Liver (tissue), 9 donors: ENCODE results near the gene SNAP25. TPM values are rescaled to one million over a fixed set of nuclear protein-coding genes. Genes with fewer than 3 reads are reported as not detected.

Source experiments
- DNase-seq: peaks from one replicate; pipeline ENCODE4 v3.0.0-alpha.2; 2017; ENCODE audit warnings: low spot score
- H3K27ac ChIP-seq, 2 donors: one replicate each; pipeline ENCODE4 v1.7.0; 2013; ENCODE audit warnings: inconsistent platforms in 2 of 2, low read length in 2 of 2, control low read depth in 1 of 2, low read depth in 1 of 2, mild to moderate bottlenecking in 1 of 2
- H3K27me3 ChIP-seq, 4 donors: one replicate each; pipeline versions ENCODE4 v1.6.1 to v1.7.0; 2013; ENCODE audit warnings: low read length in 3 of 4, inconsistent platforms in 1 of 4, mild to moderate bottlenecking in 1 of 4, moderate library complexity in 1 of 4; ENCODE audit not compliant: control insufficient read depth in 4 of 4, insufficient read depth in 4 of 4
- H3K36me3 ChIP-seq, 4 donors: one replicate each; pipeline versions ENCODE4 v1.6.1 to v1.7.0; 2013; ENCODE audit warnings: low read length in 3 of 4, mild to moderate bottlenecking in 3 of 4, low read depth in 1 of 4, moderate library complexity in 1 of 4; ENCODE audit not compliant: control insufficient read depth in 4 of 4, insufficient read depth in 3 of 4
- H3K4me1 ChIP-seq, 4 donors: one replicate each; pipeline versions ENCODE4 v1.6.1 to v1.7.0; 2013; ENCODE audit warnings: low read length in 3 of 4, mild to moderate bottlenecking in 3 of 4, moderate library complexity in 1 of 4; ENCODE audit not compliant: control insufficient read depth in 4 of 4, insufficient read depth in 4 of 4
- H3K4me3 ChIP-seq, 3 donors: one replicate each; pipeline versions ENCODE4 v1.6.1 to v1.7.0; 2013; ENCODE audit warnings: low read length in 3 of 3, control low read depth in 1 of 3, low read depth in 1 of 3, mild to moderate bottlenecking in 1 of 3
- H3K9ac ChIP-seq, 2 donors: one replicate each; pipeline ENCODE4 v1.7.0; 2013; ENCODE audit warnings: low read length in 2 of 2, mild to moderate bottlenecking in 2 of 2, moderate library complexity in 2 of 2, control low read depth in 1 of 2, low read depth in 1 of 2
- H3K9me3 ChIP-seq, 4 donors: one replicate each; pipeline versions ENCODE4 v1.6.1 to v1.7.0; 2013; ENCODE audit warnings: low read length in 3 of 4; ENCODE audit not compliant: control insufficient read depth in 4 of 4
- EGR1 ChIP-seq, 2 donors: IDR thresholded peaks; 2 replicates each; pipeline ENCODE4 v1.6.1; 2016 to 2018; ENCODE audit warnings: antibody characterized with exemption in 2 of 2, low read depth in 2 of 2
- FOXA1 ChIP-seq: IDR thresholded peaks from 2 replicates; pipeline ENCODE4 v1.6.1; 2016; ENCODE audit warnings: antibody characterized with exemption
- HNF4A ChIP-seq, 2 donors: conservative IDR thresholded peaks; 2 replicates each; pipeline ENCODE4 v1.6.1; 2016; ENCODE audit warnings: antibody characterized with exemption in 2 of 2, mild to moderate bottlenecking in 2 of 2
- RAD21 ChIP-seq, 2 donors: IDR thresholded peaks; 2 replicates each; pipeline ENCODE4 v1.6.1; 2016; ENCODE audit warnings: antibody characterized with exemption in 2 of 2, mild to moderate bottlenecking in 2 of 2
- RXRA ChIP-seq, 2 donors: IDR thresholded peaks; 2 replicates each; pipeline ENCODE4 v1.6.1; 2017 to 2018; ENCODE audit warnings: antibody characterized with exemption in 2 of 2, mild to moderate bottlenecking in 1 of 2
- SP1 ChIP-seq: IDR thresholded peaks from 2 replicates; pipeline ENCODE4 v1.6.1; 2018; ENCODE audit warnings: antibody characterized with exemption, mild to moderate bottlenecking
- YY1 ChIP-seq: IDR thresholded peaks from 2 replicates; pipeline ENCODE4 v1.6.1; 2016; ENCODE audit warnings: antibody characterized with exemption, mild to moderate bottlenecking
- ZBTB33 ChIP-seq: IDR thresholded peaks from 2 replicates; pipeline ENCODE4 v1.6.1; 2016; ENCODE audit warnings: antibody characterized with exemption
- WGBS: extraction: QIAGEN DNeasy Blood & Tissue Kit; methylation state at CpG from one replicate; pipeline ENCODE4 v1.1.7; 2013; 5-methylcytosine and 5-hydroxymethylcytosine counted together
- polyA plus RNA-seq, 2 donors: library from polyadenylated mRNA; stranded (reverse) in 1 of 2; unstranded in 1 of 2; fragments of 200-250 nt in 1 of 2; fragments of >200 nt in 1 of 2; fragmentation: Nextera tagmentation in 1 of 2; extraction: Ambion mirVana in 1 of 2; gene quantifications; one replicate each; pipeline versions ENCODE4 v1.2.1 to v1.2.3, GENCODE V29; 2013 to 2015
- total RNA-seq, 2 donors: library from RNA; depleted of rRNA; stranded (reverse); fragments of >200 nt; gene quantifications; one replicate each; pipeline ENCODE4 v1.2.3, GENCODE V29; 2014
- TF ChIP-seq, protein P1 (sequence below): IDR thresholded peaks from 2 replicates; pipeline ENCODE4 v1.6.1; 2016; ENCODE audit warnings: antibody characterized with exemption, mild to moderate bottlenecking
- TF ChIP-seq, protein P2 (sequence below): fragments of 150-350 bp; IDR thresholded peaks from 2 replicates; pipeline ENCODE4 v1.5.1; 2017; ENCODE audit warnings: improper control_type of control experiment, low read depth, low read length; ENCODE audit not compliant: missing input control
- TF ChIP-seq, protein P3 (sequence below): IDR thresholded peaks from 2 replicates; pipeline ENCODE4 v1.6.1; 2016; ENCODE audit warnings: antibody characterized with exemption
- donor health status: healthy.
- donor health status: healthy.
- donor health status: healthy.
- donor health status: healthy.
- donor health status: healthy.

Gene SNAP25
- total and polyA plus RNA-seq, 4 donors: 0.32 to 2.7 (median 0.56) TPM

- 93% methylated on average over 2 of the region's 2 CpGs for WGBS
- Histone ChIP-seq H3K9me3 (no peaks in the 10 kb centered on the region), H3K36me3 (no peaks in the 10 kb centered on the region), H3K27me3 (no peaks in the 10 kb centered on the region), H3K4me3 (no peak overlapping the region), H3K27ac (no peak overlapping the region), H3K9ac (no peak overlapping the region), H3K4me1 (no peaks in the 10 kb centered on the region)
- no peak for TF ChIP-seq SP1
- no peak for TF ChIP-seq ZBTB33
- no peak for TF ChIP-seq YY1
- TF ChIP-seq, protein P1, sequence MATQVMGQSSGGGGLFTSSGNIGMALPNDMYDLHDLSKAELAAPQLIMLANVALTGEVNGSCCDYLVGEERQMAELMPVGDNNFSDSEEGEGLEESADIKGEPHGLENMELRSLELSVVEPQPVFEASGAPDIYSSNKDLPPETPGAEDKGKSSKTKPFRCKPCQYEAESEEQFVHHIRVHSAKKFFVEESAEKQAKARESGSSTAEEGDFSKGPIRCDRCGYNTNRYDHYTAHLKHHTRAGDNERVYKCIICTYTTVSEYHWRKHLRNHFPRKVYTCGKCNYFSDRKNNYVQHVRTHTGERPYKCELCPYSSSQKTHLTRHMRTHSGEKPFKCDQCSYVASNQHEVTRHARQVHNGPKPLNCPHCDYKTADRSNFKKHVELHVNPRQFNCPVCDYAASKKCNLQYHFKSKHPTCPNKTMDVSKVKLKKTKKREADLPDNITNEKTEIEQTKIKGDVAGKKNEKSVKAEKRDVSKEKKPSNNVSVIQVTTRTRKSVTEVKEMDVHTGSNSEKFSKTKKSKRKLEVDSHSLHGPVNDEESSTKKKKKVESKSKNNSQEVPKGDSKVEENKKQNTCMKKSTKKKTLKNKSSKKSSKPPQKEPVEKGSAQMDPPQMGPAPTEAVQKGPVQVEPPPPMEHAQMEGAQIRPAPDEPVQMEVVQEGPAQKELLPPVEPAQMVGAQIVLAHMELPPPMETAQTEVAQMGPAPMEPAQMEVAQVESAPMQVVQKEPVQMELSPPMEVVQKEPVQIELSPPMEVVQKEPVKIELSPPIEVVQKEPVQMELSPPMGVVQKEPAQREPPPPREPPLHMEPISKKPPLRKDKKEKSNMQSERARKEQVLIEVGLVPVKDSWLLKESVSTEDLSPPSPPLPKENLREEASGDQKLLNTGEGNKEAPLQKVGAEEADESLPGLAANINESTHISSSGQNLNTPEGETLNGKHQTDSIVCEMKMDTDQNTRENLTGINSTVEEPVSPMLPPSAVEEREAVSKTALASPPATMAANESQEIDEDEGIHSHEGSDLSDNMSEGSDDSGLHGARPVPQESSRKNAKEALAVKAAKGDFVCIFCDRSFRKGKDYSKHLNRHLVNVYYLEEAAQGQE: no peak
- no peak for TF ChIP-seq FOXA1
- no peak for TF ChIP-seq RAD21 (IDR thresholded peaks at IDR 0.05)
- DNase-seq: no peak
Measured at GRCh38 chr20:10291568-10292248, 73.1 kb downstream of the SNAP25 start.

DNA sequence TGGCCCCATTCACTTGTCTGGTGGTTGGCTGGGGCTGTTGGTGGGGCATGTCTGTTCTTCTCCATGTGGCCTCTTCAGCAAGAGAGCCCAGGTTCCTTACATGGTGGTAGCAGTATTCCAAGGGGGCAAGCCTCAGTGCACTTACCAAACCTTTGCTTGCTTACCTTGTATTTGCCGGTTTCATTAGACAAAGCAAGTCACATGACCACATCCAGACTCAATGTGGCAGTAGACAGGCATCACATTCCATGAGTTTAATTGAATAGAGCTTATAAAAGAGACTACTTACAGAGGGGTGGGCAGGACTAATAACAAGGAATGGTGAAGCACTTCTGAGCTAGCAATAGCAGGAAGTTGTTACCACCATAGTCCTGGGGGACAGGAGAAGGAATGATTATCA lies 78.6 kb downstream of the SNAP25 start:
- Histone ChIP-seq H3K9me3 (no peaks in the 10 kb centered on the region), H3K27ac (no peak overlapping the region), H3K4me3 (no peak overlapping the region), H3K36me3 (no peaks in the 10 kb centered on the region), H3K9ac (no peak overlapping the region), H3K4me1 (no peaks in the 10 kb centered on the region), H3K27me3 (no peaks in the 10 kb centered on the region)
- TF ChIP-seq RXRA (IDR thresholded peaks at IDR 0.05): no peak
- TF ChIP-seq, protein P2, sequence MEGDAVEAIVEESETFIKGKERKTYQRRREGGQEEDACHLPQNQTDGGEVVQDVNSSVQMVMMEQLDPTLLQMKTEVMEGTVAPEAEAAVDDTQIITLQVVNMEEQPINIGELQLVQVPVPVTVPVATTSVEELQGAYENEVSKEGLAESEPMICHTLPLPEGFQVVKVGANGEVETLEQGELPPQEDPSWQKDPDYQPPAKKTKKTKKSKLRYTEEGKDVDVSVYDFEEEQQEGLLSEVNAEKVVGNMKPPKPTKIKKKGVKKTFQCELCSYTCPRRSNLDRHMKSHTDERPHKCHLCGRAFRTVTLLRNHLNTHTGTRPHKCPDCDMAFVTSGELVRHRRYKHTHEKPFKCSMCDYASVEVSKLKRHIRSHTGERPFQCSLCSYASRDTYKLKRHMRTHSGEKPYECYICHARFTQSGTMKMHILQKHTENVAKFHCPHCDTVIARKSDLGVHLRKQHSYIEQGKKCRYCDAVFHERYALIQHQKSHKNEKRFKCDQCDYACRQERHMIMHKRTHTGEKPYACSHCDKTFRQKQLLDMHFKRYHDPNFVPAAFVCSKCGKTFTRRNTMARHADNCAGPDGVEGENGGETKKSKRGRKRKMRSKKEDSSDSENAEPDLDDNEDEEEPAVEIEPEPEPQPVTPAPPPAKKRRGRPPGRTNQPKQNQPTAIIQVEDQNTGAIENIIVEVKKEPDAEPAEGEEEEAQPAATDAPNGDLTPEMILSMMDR: no peak
- no peak for TF ChIP-seq FOXA1
- TF ChIP-seq EGR1 (IDR thresholded peaks at IDR 0.05; ENCODE audit: low read depth in 2 of 2): no peak
- no peak for TF ChIP-seq HNF4A (conservative IDR thresholded peaks at IDR 0.05)
- TF ChIP-seq, protein P3, sequence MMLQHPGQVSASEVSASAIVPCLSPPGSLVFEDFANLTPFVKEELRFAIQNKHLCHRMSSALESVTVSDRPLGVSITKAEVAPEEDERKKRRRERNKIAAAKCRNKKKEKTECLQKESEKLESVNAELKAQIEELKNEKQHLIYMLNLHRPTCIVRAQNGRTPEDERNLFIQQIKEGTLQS: no peak
- no peak for DNase-seq
- 93% methylated on average over 1 of the region's 1 CpG for WGBS
